ENCODE results near the gene TMEM250.

- TF ChIP-seq CTCF (IDR thresholded peaks at IDR 0.05) (no peak), POLR2A (IDR thresholded peaks at IDR 0.05) (no peak)
Observed at GRCh38 chr9:136098210-136098609, 20.5 kb downstream of the TMEM250 start.
